Peyer's patch (tissue), 4 donors: Measurements from ENCODE around the gene EMCN. TPM values are rescaled to one million over a fixed set of nuclear protein-coding genes. Genes with fewer than 3 reads are reported as not detected.

Source experiments
- DNase-seq, 3 donors: peaks; one replicate each; pipeline ENCODE4 v3.0.0-alpha.2; 2017 to 2019
- H3K27ac ChIP-seq, 4 donors: fragments of 200-600 bp; sonication (generic); one replicate each; pipeline ENCODE4 v1.5.1; 2016 to 2019
- H3K27me3 ChIP-seq, 2 donors: fragments of 200-600 bp; sonication (generic); one replicate each; pipeline ENCODE4 v1.5.1; 2019
- H3K36me3 ChIP-seq, 3 donors: fragments of 200-600 bp; sonication (generic); one replicate each; pipeline ENCODE4 v1.5.1; 2016 to 2019
- H3K4me1 ChIP-seq, 4 donors: fragments of 200-600 bp; sonication (generic); one replicate each; pipeline ENCODE4 v1.5.1; 2016 to 2019
- H3K4me3 ChIP-seq, 4 donors: fragments of 200-600 bp; sonication (generic); 1 replicate in 3 of 4; 2 replicates in 1 of 4; pipeline ENCODE4 v1.5.1; 2016 to 2019; ENCODE audit warnings: mild to moderate bottlenecking in 1 of 4
- H3K9me3 ChIP-seq, 4 donors: fragments of 200-600 bp; sonication (generic); one replicate each; pipeline ENCODE4 v1.5.1; 2016 to 2019; ENCODE audit warnings: mild to moderate bottlenecking in 1 of 4
- POLR2A ChIP-seq, 2 donors: fragments of 450-650 bp; IDR thresholded peaks; one replicate each; pipeline ENCODE4 v1.5.1; 2017; ENCODE audit warnings: antibody characterized with exemption in 2 of 2, mild to moderate bottlenecking in 2 of 2, moderate library complexity in 2 of 2
- total RNA-seq, 4 donors: library from RNA; depleted of rRNA; stranded (reverse); fragments of >200 nt; gene quantifications; one replicate each; pipeline ENCODE4 v1.1.0, GENCODE V29; 2016
- TF ChIP-seq, protein P1 (sequence below), 6 experiments: fragments of 450-650 bp in 4 of 6; fragments of 200-600 bp in 2 of 6; sonication (generic) in 1 of 6; IDR thresholded peaks; one replicate each; pipeline ENCODE4 v1.5.1; 2017 to 2019; ENCODE audit warnings: antibody characterized with exemption in 6 of 6, mild to moderate bottlenecking in 3 of 6, moderate library complexity in 1 of 6

The EMCN gene
- total RNA-seq, 4 donors from 2014 or later, result 1.2 to 42.1 (median 3.8) TPM

DNA sequence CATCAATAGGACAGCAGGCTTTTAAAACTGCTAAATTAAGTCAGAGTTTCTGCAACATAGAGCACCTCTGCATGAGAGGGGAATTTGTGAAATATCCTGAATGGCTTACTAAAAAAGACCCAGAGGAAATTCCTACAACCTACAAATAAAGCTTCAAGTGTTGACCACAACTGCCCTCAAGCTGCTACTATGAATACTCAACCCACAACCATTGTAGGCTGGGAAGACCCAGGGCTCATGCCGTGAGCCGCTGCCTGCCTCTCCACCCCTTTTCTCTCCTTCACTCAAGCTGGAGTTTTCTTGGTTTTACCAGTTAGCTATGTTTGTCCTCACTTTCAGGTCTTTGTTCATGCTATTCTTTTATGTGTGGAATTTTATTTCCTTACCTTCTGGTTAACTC lies 151.6 kb downstream of the EMCN start:
- no peak for TF ChIP-seq POLR2A (IDR thresholded peaks at IDR 0.05)
- TF ChIP-seq, protein P1, sequence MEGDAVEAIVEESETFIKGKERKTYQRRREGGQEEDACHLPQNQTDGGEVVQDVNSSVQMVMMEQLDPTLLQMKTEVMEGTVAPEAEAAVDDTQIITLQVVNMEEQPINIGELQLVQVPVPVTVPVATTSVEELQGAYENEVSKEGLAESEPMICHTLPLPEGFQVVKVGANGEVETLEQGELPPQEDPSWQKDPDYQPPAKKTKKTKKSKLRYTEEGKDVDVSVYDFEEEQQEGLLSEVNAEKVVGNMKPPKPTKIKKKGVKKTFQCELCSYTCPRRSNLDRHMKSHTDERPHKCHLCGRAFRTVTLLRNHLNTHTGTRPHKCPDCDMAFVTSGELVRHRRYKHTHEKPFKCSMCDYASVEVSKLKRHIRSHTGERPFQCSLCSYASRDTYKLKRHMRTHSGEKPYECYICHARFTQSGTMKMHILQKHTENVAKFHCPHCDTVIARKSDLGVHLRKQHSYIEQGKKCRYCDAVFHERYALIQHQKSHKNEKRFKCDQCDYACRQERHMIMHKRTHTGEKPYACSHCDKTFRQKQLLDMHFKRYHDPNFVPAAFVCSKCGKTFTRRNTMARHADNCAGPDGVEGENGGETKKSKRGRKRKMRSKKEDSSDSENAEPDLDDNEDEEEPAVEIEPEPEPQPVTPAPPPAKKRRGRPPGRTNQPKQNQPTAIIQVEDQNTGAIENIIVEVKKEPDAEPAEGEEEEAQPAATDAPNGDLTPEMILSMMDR (IDR thresholded peaks at IDR 0.05), result no peak
- no peaks in the 10 kb centered on the region for H3K36me3 ChIP-seq
- H3K27me3 ChIP-seq, result no peaks in the 10 kb centered on the region
- no peak overlapping the region for H3K27ac ChIP-seq
- no peak for DNase-seq
- no peaks in the 10 kb centered on the region for H3K9me3 ChIP-seq
- H3K4me3 ChIP-seq, result no peak overlapping the region
- no peaks in the 10 kb centered on the region for H3K4me1 ChIP-seq

DNA sequence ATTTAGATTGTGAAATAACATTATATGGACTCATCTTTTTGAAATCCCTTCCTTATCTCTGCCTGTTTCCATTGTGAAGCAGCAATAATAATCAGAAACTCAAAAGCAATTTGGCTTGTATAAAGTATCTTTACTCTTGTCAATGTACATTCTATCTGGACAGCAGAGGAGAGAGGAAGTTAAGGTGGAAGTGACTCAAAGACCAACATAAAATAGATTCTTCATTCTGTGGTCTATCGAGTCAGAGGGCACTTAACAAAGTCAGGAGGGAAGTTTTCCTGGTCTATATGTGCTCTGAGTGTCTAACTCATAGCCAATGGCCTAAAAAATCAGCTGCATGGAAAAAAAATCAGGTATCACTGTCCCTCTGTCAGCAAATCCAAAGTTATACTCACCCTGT lies 155.5 kb downstream of the EMCN start:
- no peaks in the 10 kb centered on the region for H3K4me1 ChIP-seq
- no peaks in the 10 kb centered on the region for H3K36me3 ChIP-seq
- DNase-seq, result no peak
- no peaks in the 10 kb centered on the region for H3K9me3 ChIP-seq
- no peak overlapping the region for H3K4me3 ChIP-seq
- TF ChIP-seq, protein P1 (IDR thresholded peaks at IDR 0.05), result no peak
- TF ChIP-seq POLR2A (IDR thresholded peaks at IDR 0.05), result no peak
- no peaks in the 10 kb centered on the region for H3K27me3 ChIP-seq
- no peak overlapping the region for H3K27ac ChIP-seq

DNA sequence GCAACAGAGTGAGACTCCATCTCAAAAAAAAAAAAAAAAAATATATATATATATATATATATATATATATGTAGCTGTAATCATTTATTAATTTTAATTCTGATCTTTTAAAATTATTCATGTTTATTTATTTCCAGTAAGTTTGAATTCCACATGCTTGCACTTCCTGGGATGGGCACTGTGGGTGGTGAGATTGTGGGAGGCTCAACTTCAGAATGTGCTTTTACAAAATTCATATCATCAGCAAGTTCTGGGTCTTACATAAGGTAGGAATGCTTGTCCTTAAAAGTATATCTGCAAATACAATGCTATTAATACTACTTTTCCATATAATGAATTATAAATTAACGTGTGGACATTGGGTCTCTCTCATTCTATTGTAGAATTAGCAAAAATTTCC lies 156.5 kb downstream of the EMCN start:
- Histone ChIP-seq H3K9me3 (no peaks in the 10 kb centered on the region), H3K4me3 (no peak overlapping the region), H3K27me3 (no peaks in the 10 kb centered on the region), H3K36me3 (no peaks in the 10 kb centered on the region), H3K27ac (no peak overlapping the region), H3K4me1 (no peaks in the 10 kb centered on the region)
- no peak for DNase-seq
- no peak for TF ChIP-seq POLR2A (IDR thresholded peaks at IDR 0.05)
- TF ChIP-seq, protein P1 (IDR thresholded peaks at IDR 0.05), result no peak

DNA sequence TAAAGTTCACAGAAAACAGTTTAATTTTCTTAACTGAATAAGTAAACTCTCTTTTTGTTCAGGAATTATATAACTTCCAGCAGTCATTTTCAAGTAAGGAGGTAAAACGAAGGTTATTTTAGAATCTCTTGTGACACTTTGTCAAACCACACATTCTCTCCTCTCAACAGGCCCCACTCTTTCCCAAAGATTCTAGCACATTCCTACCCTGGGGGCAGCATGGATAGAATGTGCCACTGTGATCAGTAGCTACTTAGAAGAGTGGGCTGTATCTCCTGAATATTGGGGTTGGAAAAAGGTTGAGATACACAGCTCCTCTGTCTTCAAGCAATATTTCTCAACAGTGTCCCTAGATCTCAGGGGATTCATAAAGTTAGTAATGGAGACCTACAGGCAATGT lies 157.6 kb downstream of the EMCN start:
- no peaks in the 10 kb centered on the region for H3K4me1 ChIP-seq
- no peak for DNase-seq
- TF ChIP-seq, protein P1 (IDR thresholded peaks at IDR 0.05), result no peak
- TF ChIP-seq POLR2A (IDR thresholded peaks at IDR 0.05), result no peak
- H3K4me3 ChIP-seq, result no peak overlapping the region
- H3K36me3 ChIP-seq, result no peaks in the 10 kb centered on the region
- H3K27ac ChIP-seq, result no peak overlapping the region
- no peaks in the 10 kb centered on the region for H3K27me3 ChIP-seq
- no peaks in the 10 kb centered on the region for H3K9me3 ChIP-seq

DNA sequence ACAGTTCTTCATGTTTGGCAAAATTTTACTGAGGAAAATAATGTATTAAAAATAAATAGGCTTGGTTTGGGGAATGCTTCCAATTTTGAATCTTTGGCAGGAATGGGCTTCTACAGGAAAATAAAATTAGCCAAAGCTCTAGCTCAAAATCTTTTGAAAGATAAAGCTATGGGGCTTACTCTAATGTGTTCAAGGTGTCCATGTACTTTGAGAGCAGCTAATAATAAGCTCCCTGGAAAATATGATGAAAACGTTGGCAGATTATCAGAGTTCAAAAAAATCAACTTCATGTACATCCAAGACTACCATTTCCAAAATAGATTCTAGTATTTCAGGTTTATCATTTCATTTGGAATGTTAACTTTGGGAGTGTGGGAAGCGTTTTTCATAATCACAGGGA lies 158.4 kb downstream of the EMCN start:
- H3K36me3 ChIP-seq, result no peaks in the 10 kb centered on the region
- H3K27ac ChIP-seq, result no peak overlapping the region
- no peaks in the 10 kb centered on the region for H3K27me3 ChIP-seq
- H3K4me1 ChIP-seq, result no peaks in the 10 kb centered on the region
- TF ChIP-seq POLR2A (IDR thresholded peaks at IDR 0.05), result no peak
- TF ChIP-seq, protein P1 (IDR thresholded peaks at IDR 0.05), result no peak
- no peak overlapping the region for H3K4me3 ChIP-seq
- no peaks in the 10 kb centered on the region for H3K9me3 ChIP-seq
- DNase-seq, result no peak

DNA sequence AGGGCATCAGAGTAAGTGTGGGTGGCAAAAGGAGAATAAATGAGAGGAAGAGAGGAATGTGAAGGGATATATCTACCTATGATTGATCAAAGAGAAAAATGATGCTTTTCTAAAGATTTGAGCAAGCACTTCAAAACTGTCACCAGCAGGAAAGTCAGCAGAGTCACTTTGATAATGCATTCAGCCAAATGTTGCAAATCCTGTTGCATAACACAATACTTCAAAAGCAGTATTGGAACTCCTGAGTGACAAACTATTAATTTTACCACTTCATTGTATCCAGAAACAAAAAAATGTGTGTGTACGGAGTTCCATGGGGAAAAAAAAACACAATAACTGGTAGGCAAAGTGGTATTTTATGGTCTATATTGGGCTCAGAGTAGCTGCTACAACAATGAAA lies 160.3 kb downstream of the EMCN start:
- Histone ChIP-seq H3K4me3 (no peak overlapping the region), H3K4me1 (no peaks in the 10 kb centered on the region), H3K9me3 (no peaks in the 10 kb centered on the region), H3K36me3 (no peaks in the 10 kb centered on the region), H3K27me3 (no peaks in the 10 kb centered on the region), H3K27ac (no peak overlapping the region)
- DNase-seq, result no peak
- no peak for TF ChIP-seq POLR2A (IDR thresholded peaks at IDR 0.05)
- TF ChIP-seq, protein P1 (IDR thresholded peaks at IDR 0.05), result no peak
